Psoas muscle (tissue), 8 donors: ENCODE results near the gene ANXA6. TPM values are rescaled to one million over a fixed set of nuclear protein-coding genes. Genes with fewer than 3 reads are reported as not detected.

Experiments
- ATAC-seq, 4 donors: fragments of 200-7000 bp; cut with Tn5 transposase; one replicate each; pipeline ENCODE4 v1.9.1; 2020; ENCODE audit warnings: moderate library complexity in 3 of 4, mild to moderate bottlenecking in 2 of 4
- DNase-seq, 2 donors: peaks; one replicate each; pipeline ENCODE4 v3.0.0-alpha.2; 2020
- H3K27ac ChIP-seq: fragments of 200-600 bp; one replicate; pipeline ENCODE4 v1.8.0; 2022
- H3K27me3 ChIP-seq, 3 donors: fragments of 200-600 bp in 1 of 3; one replicate each; pipeline versions ENCODE4 v1.6.1 to v1.8.0; 2013 to 2022; ENCODE audit warnings: low read length in 2 of 3, mild to moderate bottlenecking in 2 of 3, moderate library complexity in 1 of 3; ENCODE audit not compliant: insufficient read depth in 3 of 3
- H3K36me3 ChIP-seq, 2 donors: fragments of 200-600 bp in 1 of 2; one replicate each; pipeline versions ENCODE4 v1.6.1 to v1.8.0; 2013 to 2022; ENCODE audit warnings: low read depth in 1 of 2, mild to moderate bottlenecking in 1 of 2, moderate library complexity in 1 of 2; ENCODE audit not compliant: insufficient read depth in 1 of 2
- H3K4me1 ChIP-seq: fragments of 200-600 bp; one replicate; pipeline ENCODE4 v1.8.0; 2022
- H3K4me3 ChIP-seq: fragments of 200-600 bp; one replicate; pipeline ENCODE4 v1.8.0; 2022; ENCODE audit warnings: mild to moderate bottlenecking
- H3K9me3 ChIP-seq: fragments of 200-600 bp; one replicate; pipeline ENCODE4 v1.8.0; 2022
- WGBS, 3 donors: extraction: QIAGEN DNeasy Blood & Tissue Kit; methylation state at CpG; one replicate each; pipeline versions ENCODE4 v1.1.6 to v1.1.7; 2013; 5-methylcytosine and 5-hydroxymethylcytosine counted together
- intact Hi-C, 2 donors: fragments of 100-400 bp; cut with DNase I; formaldehyde crosslinking; loops; one replicate each; pipeline versions ENCODE4 v1.11.0 to v1.14.2; 2022
- polyA plus RNA-seq, 3 donors: library from polyadenylated mRNA; stranded (reverse); fragments of 200-250 nt; gene quantifications; one replicate each; pipeline ENCODE4 v1.2.3, GENCODE V29; 2013
- total RNA-seq, 4 donors: library from RNA; stranded (reverse); fragmentation: NEBNext Ultra II Directional in 2 of 4; extraction: Animal tissue kit (Norgen Biotek cat#: 25700) in 2 of 4; gene quantifications; one replicate each; pipeline versions ENCODE4 v1.2.1 to v1.2.4, GENCODE V29; 2021 to 2023
- TF ChIP-seq, protein P1 (sequence below): fragments of 200-600 bp; IDR thresholded peaks from one replicate; pipeline ENCODE4 v1.8.0; 2022; ENCODE audit warnings: antibody characterized with exemption
- donor health status: healthy with polysubstance abuse.
- donor health status: DM: no; HTN: no; CAD: no; lungs with moderate emphysema.
- donor health status: Bipolar disorder and iron deficiency.
- donor health status: healthy.
- donor health status: DM: yes; HTN: yes; CAD: no.
- donor health status: DM: no; HTN: no; CAD: no.
- donor health status: DM: no; HTN: no; CAD: no.
- donor health status: DM: yes; HTN: yes; CAD: no.

Gene ANXA6
- total and polyA plus RNA-seq, 7 donors, result 81.4 to 234 (median 133) TPM

DNA sequence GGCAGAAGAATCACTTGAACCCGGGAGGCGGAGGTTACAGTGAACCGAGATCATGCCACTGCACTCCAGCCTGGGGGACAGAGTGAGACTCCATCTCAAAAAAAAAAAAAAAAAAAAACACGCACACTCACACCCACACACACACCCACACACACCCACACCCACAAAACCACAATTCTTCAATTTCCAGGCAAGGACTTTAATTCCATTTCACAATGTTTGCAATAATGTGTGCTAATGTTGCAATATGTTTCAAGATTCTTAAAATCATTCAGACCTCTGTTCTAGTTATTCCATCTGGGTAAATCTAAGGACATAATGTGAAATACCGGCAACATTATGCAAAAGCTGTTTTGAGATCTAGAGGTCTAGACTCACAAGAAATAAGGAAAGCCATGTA is 38.0 kb upstream of the ANXA6 start:
- ATAC-seq, result peak in 3 of 4 donors; percentile 25 to 52 (median 29)
- intact Hi-C loops, result no loop called here
- Histone ChIP-seq H3K27me3 (no peaks in the 10 kb centered on the region), H3K4me1 (peaks cover 3% of the 10 kb centered on the region), H3K27ac (peak overlapping the region; percentile 69), H3K36me3 (peaks cover 3 to 31% of the 10 kb centered on the region in 2 donors), H3K4me3 (no peak overlapping the region), H3K9me3 (peaks cover 3% of the 10 kb centered on the region)
- TF ChIP-seq, protein P1, sequence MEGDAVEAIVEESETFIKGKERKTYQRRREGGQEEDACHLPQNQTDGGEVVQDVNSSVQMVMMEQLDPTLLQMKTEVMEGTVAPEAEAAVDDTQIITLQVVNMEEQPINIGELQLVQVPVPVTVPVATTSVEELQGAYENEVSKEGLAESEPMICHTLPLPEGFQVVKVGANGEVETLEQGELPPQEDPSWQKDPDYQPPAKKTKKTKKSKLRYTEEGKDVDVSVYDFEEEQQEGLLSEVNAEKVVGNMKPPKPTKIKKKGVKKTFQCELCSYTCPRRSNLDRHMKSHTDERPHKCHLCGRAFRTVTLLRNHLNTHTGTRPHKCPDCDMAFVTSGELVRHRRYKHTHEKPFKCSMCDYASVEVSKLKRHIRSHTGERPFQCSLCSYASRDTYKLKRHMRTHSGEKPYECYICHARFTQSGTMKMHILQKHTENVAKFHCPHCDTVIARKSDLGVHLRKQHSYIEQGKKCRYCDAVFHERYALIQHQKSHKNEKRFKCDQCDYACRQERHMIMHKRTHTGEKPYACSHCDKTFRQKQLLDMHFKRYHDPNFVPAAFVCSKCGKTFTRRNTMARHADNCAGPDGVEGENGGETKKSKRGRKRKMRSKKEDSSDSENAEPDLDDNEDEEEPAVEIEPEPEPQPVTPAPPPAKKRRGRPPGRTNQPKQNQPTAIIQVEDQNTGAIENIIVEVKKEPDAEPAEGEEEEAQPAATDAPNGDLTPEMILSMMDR, result no peak
- no peak for DNase-seq
- 80 to 98% (median 91%) methylated on average over 3 to 5 of the region's 5 CpGs for WGBS, 3 donors

DNA sequence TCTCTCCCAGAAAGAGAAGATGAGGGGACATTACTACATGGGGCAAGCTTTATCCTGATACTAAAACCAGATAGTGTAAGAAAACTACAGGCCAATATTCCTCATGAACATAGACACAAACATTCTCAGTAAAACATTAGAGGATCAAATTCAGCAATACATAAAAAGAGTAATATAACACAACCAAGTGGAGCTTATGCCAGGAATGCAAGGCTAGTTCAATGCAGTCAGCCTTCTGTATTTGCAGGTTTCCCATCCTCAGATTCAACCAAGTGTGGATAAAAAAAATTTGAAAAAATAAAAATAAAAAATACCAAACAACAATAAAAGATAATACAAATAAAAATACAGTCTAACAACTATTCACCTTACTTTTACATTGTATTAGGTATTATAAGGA is 35.0 kb upstream of the ANXA6 start:
- H3K36me3 ChIP-seq, result peaks cover 0 to 24% of the 10 kb centered on the region in 2 donors
- ATAC-seq, result no peak
- TF ChIP-seq, protein P1, result no peak

DNA sequence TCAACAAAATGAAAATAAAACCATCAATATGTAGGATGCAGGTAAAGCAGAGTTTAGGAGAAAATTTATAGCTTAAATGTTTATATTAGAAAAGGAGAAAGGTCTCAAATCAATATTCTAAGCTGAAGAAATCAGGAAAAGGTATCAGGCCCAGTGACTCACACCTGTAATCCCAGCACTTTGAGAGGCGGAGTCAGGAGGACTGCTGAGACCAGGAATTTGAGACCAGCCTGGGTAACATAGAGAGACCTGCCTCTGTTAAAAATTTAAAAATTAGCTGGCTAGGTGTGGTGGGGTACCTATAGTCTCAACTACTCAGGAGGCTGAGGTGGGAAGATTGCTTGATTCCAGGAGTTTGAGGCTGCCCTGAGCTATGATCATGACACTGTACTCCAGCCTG is 34.1 kb upstream of the ANXA6 start:
- no peak for DNase-seq
- no peak for ATAC-seq
- peaks cover 3% of the 10 kb centered on the region for H3K9me3 ChIP-seq
- H3K4me3 ChIP-seq, result no peak overlapping the region
- peaks cover under 1% of the 10 kb centered on the region for H3K4me1 ChIP-seq
- TF ChIP-seq, protein P1, result no peak
- H3K36me3 ChIP-seq, result peaks cover 0 to 31% of the 10 kb centered on the region in 2 donors
- H3K27me3 ChIP-seq, result no peaks in the 10 kb centered on the region
- intact Hi-C loops, result no loop called here
- WGBS, 3 donors, result 97 to 100% (median 98%) methylated on average over 1 of the region's 1 CpG
- no peak overlapping the region for H3K27ac ChIP-seq

More for the DNA sequence above, 35.0 kb upstream of the ANXA6 start:
- Histone ChIP-seq H3K4me3 (no peak overlapping the region), H3K9me3 (peaks cover 3% of the 10 kb centered on the region), H3K27ac (no peak overlapping the region), H3K4me1 (peaks cover 3% of the 10 kb centered on the region), H3K27me3 (no peaks in the 10 kb centered on the region)
- intact Hi-C loops, result no loop called here
- DNase-seq, result no peak

DNA sequence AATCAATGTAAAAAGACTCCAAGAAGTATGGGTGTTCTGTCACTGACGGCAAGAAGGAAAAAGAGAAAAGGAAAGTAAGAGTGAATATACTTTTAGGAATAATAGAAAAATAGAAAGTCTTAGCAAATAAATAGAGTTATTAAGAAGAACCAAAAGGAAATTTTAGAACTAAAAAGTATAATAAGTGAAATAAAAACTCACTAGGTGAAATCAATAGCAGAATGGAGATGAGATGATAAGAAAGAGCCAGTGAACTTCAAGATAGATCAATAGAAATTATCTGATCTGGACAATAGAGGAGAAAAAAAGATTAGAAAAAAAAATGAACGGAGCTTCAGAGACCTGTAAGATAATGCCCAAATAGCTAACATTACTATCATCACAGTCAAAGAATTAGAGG is 31.6 kb upstream of the ANXA6 start:
- Histone ChIP-seq H3K4me3 (no peak overlapping the region), H3K36me3 (peaks cover 2 to 47% of the 10 kb centered on the region in 2 donors), H3K27ac (no peak overlapping the region), H3K4me1 (no peaks in the 10 kb centered on the region), H3K27me3 (no peaks in the 10 kb centered on the region), H3K9me3 (peaks cover 3% of the 10 kb centered on the region)
- no peak for ATAC-seq
- WGBS, 3 donors, result 94 to 97% (median 95%) methylated on average over 2 of the region's 2 CpGs
- DNase-seq, result no peak
- TF ChIP-seq, protein P1, result no peak
- intact Hi-C loops, result loop anchor here in 1 of 2 donors (10.0 kb wide), 1 partner anchor 126 kb away; no protein-coding TSS in a partner anchor

DNA sequence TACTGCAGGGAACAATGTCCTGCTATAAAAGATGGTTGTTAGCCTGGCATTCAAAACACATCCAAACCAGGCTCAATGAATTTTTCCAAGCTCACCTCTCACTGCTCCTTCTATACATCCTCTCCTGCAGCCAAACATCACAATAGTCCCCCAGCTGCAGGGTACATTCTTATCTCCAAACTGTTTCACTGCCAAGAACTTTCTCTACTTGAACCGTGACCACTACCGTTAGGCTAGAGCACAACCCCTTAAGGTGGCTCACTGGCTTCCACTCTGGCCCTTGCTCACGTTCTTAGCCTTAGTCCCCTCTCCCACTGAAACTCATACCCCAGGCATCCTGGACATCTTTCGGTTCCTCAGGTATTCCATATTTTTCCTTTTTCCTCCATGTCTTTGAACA is 29.0 kb upstream of the ANXA6 start:
- no peak overlapping the region for H3K27ac ChIP-seq
- H3K4me3 ChIP-seq, result no peak overlapping the region
- H3K36me3 ChIP-seq, result peaks cover 5 to 68% of the 10 kb centered on the region in 2 donors
- TF ChIP-seq, protein P1, result no peak
- DNase-seq, result no peak
- no peaks in the 10 kb centered on the region for H3K4me1 ChIP-seq
- no peak for ATAC-seq
- 78 to 84% (median 81%) methylated on average over 4 of the region's 4 CpGs for WGBS, 3 donors
- intact Hi-C loops, result loop anchor here in 1 of 2 donors (10.0 kb wide), 1 partner anchor 128 kb away; no protein-coding TSS in a partner anchor
- H3K9me3 ChIP-seq, result no peaks in the 10 kb centered on the region
- H3K27me3 ChIP-seq, result no peaks in the 10 kb centered on the region
